PFSK-1 (cell line): Measurements from ENCODE around the gene ESR2.

Experiments used
- FOXP2 ChIP-seq: optimal IDR thresholded peaks from 2 replicates; pipeline ENCODE3; 2011; ENCODE audit warnings: borderline replicate concordance, control low read depth, inconsistent platforms; ENCODE audit not compliant: insufficient read depth; ENCODE audit errors: extremely low read length, extremely low read depth
- POLR2AphosphoS5 ChIP-seq: IDR thresholded peaks from 2 replicates; pipeline ENCODE4 v1.6.1; 2012; ENCODE audit warnings: low read depth, mild to moderate bottlenecking, control low read depth, low read length, moderate library complexity
- SIN3A ChIP-seq: IDR thresholded peaks from 2 replicates; pipeline ENCODE4 v1.6.1; 2012; ENCODE audit warnings: mild to moderate bottlenecking, low read length, moderate library complexity, borderline replicate concordance; ENCODE audit not compliant: insufficient read depth
- TAF1 ChIP-seq: IDR thresholded peaks from 2 replicates; pipeline ENCODE4 v1.6.1; 2012; ENCODE audit warnings: low read length, control low read depth, borderline replicate concordance; ENCODE audit not compliant: insufficient read depth
- TF ChIP-seq, protein P1 (sequence below), 2 experiments: IDR thresholded peaks; 2 replicates each; pipeline versions ENCODE4 v1.6.1 to v1.8.0; 2011 to 2012; ENCODE audit warnings: low read depth in 2 of 2, low read length in 2 of 2, control low read depth in 1 of 2, inconsistent platforms in 1 of 2, mild to moderate bottlenecking in 1 of 2, moderate library complexity in 1 of 2; ENCODE audit not compliant: insufficient read depth in 1 of 2

The ESR2 gene

DNA sequence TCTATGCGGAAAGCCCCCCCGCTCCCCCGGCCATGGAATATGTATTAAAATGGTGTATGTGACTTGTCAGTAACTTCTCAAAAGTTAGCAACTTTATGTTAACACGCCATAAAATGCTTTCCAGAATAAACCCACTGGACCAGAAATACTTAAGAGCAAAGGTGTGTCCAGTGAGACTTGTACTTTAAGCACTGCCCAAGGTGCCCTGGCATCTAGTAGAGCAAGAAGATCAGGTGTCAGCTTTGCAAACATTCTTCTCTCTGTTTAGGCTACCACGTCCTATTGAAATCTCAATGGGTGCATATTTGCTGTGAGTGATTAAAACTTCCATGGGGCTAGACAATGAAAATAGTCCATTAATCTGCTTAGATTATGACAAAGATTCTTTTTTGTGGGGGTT lies 201.2 kb downstream of the ESR2 start:
- TF ChIP-seq, protein P1, sequence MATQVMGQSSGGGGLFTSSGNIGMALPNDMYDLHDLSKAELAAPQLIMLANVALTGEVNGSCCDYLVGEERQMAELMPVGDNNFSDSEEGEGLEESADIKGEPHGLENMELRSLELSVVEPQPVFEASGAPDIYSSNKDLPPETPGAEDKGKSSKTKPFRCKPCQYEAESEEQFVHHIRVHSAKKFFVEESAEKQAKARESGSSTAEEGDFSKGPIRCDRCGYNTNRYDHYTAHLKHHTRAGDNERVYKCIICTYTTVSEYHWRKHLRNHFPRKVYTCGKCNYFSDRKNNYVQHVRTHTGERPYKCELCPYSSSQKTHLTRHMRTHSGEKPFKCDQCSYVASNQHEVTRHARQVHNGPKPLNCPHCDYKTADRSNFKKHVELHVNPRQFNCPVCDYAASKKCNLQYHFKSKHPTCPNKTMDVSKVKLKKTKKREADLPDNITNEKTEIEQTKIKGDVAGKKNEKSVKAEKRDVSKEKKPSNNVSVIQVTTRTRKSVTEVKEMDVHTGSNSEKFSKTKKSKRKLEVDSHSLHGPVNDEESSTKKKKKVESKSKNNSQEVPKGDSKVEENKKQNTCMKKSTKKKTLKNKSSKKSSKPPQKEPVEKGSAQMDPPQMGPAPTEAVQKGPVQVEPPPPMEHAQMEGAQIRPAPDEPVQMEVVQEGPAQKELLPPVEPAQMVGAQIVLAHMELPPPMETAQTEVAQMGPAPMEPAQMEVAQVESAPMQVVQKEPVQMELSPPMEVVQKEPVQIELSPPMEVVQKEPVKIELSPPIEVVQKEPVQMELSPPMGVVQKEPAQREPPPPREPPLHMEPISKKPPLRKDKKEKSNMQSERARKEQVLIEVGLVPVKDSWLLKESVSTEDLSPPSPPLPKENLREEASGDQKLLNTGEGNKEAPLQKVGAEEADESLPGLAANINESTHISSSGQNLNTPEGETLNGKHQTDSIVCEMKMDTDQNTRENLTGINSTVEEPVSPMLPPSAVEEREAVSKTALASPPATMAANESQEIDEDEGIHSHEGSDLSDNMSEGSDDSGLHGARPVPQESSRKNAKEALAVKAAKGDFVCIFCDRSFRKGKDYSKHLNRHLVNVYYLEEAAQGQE (IDR thresholded peaks at IDR 0.05; ENCODE audit: insufficient read depth in 1 of 2, low read depth in 2 of 2, low read length in 2 of 2): no peak
- no peak for TF ChIP-seq SIN3A
- no peak for TF ChIP-seq FOXP2
- TF ChIP-seq POLR2AphosphoS5: no peak
- TF ChIP-seq TAF1: no peak

DNA sequence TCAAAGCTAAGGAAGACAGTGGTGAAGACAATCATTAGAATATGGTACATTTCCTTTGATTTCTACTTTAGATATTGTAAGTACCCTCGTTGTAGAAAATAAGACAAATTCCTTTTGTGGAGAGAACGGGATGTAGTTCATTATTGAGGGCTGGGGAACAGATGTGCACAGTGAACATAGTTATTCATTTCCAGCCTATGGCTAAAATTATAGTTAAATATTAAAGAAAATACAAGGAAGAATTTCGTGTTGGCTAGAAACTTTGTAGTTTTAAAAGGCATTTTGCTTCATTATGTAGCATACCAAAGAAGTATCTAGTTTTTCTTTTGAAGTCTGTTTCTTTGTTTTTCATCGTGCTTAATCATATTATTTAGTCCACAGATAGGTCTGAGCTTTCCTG lies 201.8 kb downstream of the ESR2 start:
- no peak for TF ChIP-seq TAF1
- no peak for TF ChIP-seq SIN3A
- no peak for TF ChIP-seq POLR2AphosphoS5
- no peak for TF ChIP-seq FOXP2
- TF ChIP-seq, protein P1 (IDR thresholded peaks at IDR 0.05; ENCODE audit: insufficient read depth in 1 of 2, low read depth in 2 of 2, low read length in 2 of 2): no peak

DNA sequence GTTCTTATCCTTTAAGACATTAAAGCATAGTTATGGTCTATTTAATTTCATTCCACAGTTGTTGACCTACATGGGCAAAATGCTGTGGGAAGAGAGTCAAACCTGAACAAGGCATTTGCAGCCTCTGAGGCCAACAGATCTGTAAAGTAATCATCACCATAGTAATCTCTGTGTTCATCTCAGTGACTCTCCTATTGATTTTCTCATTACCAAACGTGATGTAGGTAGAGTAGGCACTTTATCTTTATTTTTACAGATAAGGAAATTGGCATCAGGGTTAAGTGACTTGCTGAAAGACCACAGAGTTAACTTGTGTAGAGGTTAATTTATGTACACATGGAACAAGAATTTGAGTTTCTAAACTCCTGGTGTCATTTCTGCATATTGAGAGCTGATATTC lies 203.0 kb downstream of the ESR2 start:
- TF ChIP-seq SIN3A (no peak), TAF1 (no peak), POLR2AphosphoS5 (no peak), FOXP2 (no peak)
- TF ChIP-seq, protein P1 (IDR thresholded peaks at IDR 0.05; ENCODE audit: insufficient read depth in 1 of 2, low read depth in 2 of 2, low read length in 2 of 2): no peak

DNA sequence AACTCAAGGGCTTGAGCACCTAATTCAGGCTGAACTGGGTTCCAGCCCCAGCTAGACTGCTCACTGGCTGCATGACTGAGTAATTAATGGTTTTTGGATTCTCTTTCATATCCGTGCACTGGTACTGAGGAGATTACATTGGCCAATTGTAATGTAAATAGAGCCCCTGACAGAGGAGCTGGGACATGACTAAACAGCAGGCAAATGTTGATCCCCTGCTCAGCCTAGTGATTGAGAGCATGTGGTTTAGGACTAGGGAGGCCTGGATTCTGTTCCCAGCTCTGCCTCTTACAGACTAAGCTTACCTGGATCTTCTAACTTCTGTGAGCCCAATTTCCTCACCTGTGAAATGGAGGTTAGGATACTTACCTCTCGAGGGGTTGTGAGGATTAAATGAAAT lies 204.3 kb downstream of the ESR2 start:
- TF ChIP-seq, protein P1 (IDR thresholded peaks at IDR 0.05; ENCODE audit: insufficient read depth in 1 of 2, low read depth in 2 of 2, low read length in 2 of 2): no peak
- no peak for TF ChIP-seq FOXP2
- no peak for TF ChIP-seq POLR2AphosphoS5
- no peak for TF ChIP-seq TAF1
- TF ChIP-seq SIN3A: no peak

DNA sequence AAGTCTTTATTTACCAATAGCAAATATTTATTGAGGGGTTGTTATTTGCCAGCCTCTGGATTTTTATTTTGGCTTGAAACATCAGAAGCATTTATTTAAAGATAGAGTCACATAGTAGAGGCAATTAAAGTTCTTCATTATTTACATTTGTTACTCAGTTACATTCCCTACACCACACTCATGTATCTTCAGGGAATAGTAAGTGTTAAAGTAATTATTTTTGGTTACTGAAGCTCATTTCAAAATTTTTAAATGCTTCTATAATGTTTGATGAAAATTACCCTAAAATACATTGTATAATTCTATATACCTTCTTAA lies 205.6 kb downstream of the ESR2 start:
- no peak for TF ChIP-seq SIN3A
- TF ChIP-seq, protein P1 (IDR thresholded peaks at IDR 0.05; ENCODE audit: insufficient read depth in 1 of 2, low read depth in 2 of 2, low read length in 2 of 2): no peak
- no peak for TF ChIP-seq POLR2AphosphoS5
- TF ChIP-seq FOXP2: no peak
